BLaER1 (cell line): ENCODE measurements around the gene HDAC2.
"Not testable (repeated sequence)": the region's sequence is repeated elsewhere in the genome, so short reads cannot be mapped to it uniquely, and the experiment has no call there.

Experiments used
- H3K27ac ChIP-seq: shearing (Covaris generic); formaldehyde crosslinking; 2 replicates; pipeline ENCODE4 v1.8.1; 2022
- H3K27me3 ChIP-seq: shearing (Covaris generic); formaldehyde crosslinking; 2 replicates; pipeline ENCODE4 v1.8.1; 2022
- H3K36me3 ChIP-seq: shearing (Covaris generic); formaldehyde crosslinking; 2 replicates; pipeline ENCODE4 v1.8.1; 2022
- H3K4me1 ChIP-seq: shearing (Covaris generic); formaldehyde crosslinking; 2 replicates; pipeline ENCODE4 v1.8.1; 2022
- H3K4me2 ChIP-seq: shearing (Covaris generic); formaldehyde crosslinking; 2 replicates; pipeline ENCODE4 v1.8.1; 2022
- H3K4me3 ChIP-seq: shearing (Covaris generic); formaldehyde crosslinking; 2 replicates; pipeline ENCODE4 v1.8.1; 2022
- H3K9ac ChIP-seq: shearing (Covaris generic); formaldehyde crosslinking; 2 replicates; pipeline ENCODE4 v1.8.1; 2022
- H3K9me3 ChIP-seq: shearing (Covaris generic); formaldehyde crosslinking; 2 replicates; pipeline ENCODE4 v1.8.1; 2022
- H4K20me1 ChIP-seq: shearing (Covaris generic); formaldehyde crosslinking; 2 replicates; pipeline ENCODE4 v1.8.1; 2022
- Cebpa-rat ChIP-seq: shearing (Covaris generic); IDR thresholded peaks from 2 replicates; pipeline ENCODE4 v1.8.1; 2022

HDAC2 gene

DNA sequence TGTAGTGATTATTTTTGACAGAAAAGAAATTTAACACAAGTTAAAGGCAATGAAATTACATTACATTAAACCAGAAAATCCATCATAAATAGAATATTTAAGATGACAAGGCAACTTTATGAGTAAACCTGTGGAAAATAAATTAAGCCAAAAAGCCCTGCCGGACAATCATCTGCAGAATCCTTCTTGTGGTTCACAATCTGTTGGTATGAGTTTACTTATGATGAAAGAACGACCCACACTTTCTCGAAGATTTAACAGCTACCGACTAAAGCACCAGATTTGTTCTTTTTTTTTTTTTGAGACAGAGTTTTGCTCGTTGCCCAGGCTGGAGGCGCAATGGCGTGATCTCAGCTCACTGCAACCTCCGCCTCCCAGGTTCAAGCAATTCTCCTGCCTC lies 21.4 kb downstream of the HDAC2 start:
- Histone ChIP-seq H3K36me3 (peaks cover 81% of the 10 kb centered on the region), H3K27me3 (no peaks in the 10 kb centered on the region), H3K4me2 (no peak overlapping the region), H4K20me1 (peaks cover 71% of the 10 kb centered on the region), H3K9me3 (no peaks in the 10 kb centered on the region), H3K4me3 (no peak overlapping the region), H3K4me1 (no peaks in the 10 kb centered on the region), H3K9ac (no peak overlapping the region), H3K27ac (no peak overlapping the region)
- no peak for TF ChIP-seq Cebpa-rat

GRCh38 chr6:113944701-113945100 lies 26.2 kb downstream of the HDAC2 start:
- no peaks in the 10 kb centered on the region for H3K9me3 ChIP-seq
- no peak overlapping the region for H3K27ac ChIP-seq
- no peak overlapping the region for H3K9ac ChIP-seq
- TF ChIP-seq Cebpa-rat, result no peak
- H4K20me1 ChIP-seq, result peaks cover 50% of the 10 kb centered on the region
- H3K36me3 ChIP-seq, result peaks cover 78% of the 10 kb centered on the region
- no peak overlapping the region for H3K4me2 ChIP-seq
- no peaks in the 10 kb centered on the region for H3K4me1 ChIP-seq
- H3K4me3 ChIP-seq, result no peak overlapping the region
- H3K27me3 ChIP-seq, result no peaks in the 10 kb centered on the region

- Histone ChIP-seq H3K9ac (no peak overlapping the region), H3K27ac (no peak overlapping the region), H3K9me3 (no peaks in the 10 kb centered on the region; the same call in 1 of the 2 replicates), H3K36me3 (peaks cover 81% of the 10 kb centered on the region), H3K4me2 (no peak overlapping the region), H4K20me1 (peaks cover 40% of the 10 kb centered on the region), H3K4me3 (no peak overlapping the region), H3K27me3 (no peaks in the 10 kb centered on the region), H3K4me1 (no peaks in the 10 kb centered on the region)
- no peak for TF ChIP-seq Cebpa-rat
Measured at GRCh38 chr6:113939825-113940224, 31.1 kb downstream of the HDAC2 start.

DNA sequence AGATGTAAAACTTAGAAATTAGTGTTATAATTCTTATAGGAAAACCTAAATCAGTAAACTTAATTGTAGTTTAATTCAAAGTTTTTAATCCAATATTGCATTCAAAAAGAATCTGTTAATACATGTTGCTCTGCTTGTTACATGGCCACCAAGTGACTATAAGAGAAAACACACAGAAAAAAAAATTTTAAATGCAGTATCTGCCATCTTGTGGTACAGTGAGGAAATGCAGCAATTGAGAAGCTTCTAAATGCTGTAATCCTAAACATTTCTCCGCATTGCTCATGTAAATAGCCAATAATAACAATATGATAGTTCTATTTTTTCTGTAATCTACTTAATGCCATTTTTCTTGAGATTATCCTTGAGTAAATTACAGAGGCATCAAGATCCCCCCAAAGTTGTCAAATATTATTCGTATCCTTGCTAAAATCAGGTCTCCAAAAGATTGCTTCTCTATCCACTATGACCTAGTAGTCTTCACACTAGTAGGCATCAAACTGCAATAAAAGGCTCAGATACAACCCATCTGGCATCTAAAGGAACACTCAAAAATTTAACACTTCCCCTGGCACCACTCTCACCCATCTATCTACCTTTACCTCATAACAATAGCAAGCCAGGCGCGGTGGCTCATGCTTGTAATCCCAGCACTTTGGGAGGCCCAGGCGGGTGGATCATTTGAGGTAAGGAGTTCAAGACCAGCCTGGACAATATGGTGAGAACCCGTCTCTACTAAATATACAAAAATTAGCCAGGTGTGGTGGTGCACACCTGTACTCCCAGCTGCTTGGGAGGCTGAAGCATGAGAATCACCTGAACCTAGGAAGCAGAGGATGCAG lies 34.6 kb downstream of the HDAC2 start:
- no peak overlapping the region for H3K4me2 ChIP-seq
- H3K9me3 ChIP-seq, result peaks cover 30% of the 10 kb centered on the region
- H4K20me1 ChIP-seq, result peaks cover 18% of the 10 kb centered on the region
- H3K9ac ChIP-seq, result no peak overlapping the region
- H3K27me3 ChIP-seq, result no peaks in the 10 kb centered on the region
- H3K27ac ChIP-seq, result no peak overlapping the region
- no peaks in the 10 kb centered on the region for H3K4me1 ChIP-seq
- H3K4me3 ChIP-seq, result no peak overlapping the region
- no peak for TF ChIP-seq Cebpa-rat
- H3K36me3 ChIP-seq, result peaks cover 77% of the 10 kb centered on the region

GRCh38 chr6:113934101-113934500 lies 36.8 kb downstream of the HDAC2 start:
- no peak for TF ChIP-seq Cebpa-rat
- peaks cover 18% of the 10 kb centered on the region for H4K20me1 ChIP-seq
- H3K27me3 ChIP-seq, result no peaks in the 10 kb centered on the region

GRCh38 chr6:113931907-113932306 lies 39.0 kb downstream of the HDAC2 start:
- not testable (repeated sequence) for H3K4me2 ChIP-seq, H3K27ac ChIP-seq, H4K20me1 ChIP-seq, H3K9ac ChIP-seq, H3K4me3 ChIP-seq, H3K27me3 ChIP-seq, H3K4me1 ChIP-seq
- Histone ChIP-seq H3K36me3 (peaks cover 44% of the 10 kb centered on the region), H3K9me3 (peaks cover 56% of the 10 kb centered on the region)

More at GRCh38 chr6:113934101-113934500, 36.8 kb downstream of the HDAC2 start:
- no peak overlapping the region for H3K27ac ChIP-seq
- no peaks in the 10 kb centered on the region for H3K4me1 ChIP-seq
- no peak overlapping the region for H3K9ac ChIP-seq
- H3K36me3 ChIP-seq, result peaks cover 61% of the 10 kb centered on the region
- no peak overlapping the region for H3K4me2 ChIP-seq
- no peak overlapping the region for H3K4me3 ChIP-seq
- peaks cover 52% of the 10 kb centered on the region for H3K9me3 ChIP-seq

- Histone ChIP-seq H3K4me2 (no peak overlapping the region), H3K4me1 (no peaks in the 10 kb centered on the region), H4K20me1 (no peaks in the 10 kb centered on the region), H3K4me3 (no peak overlapping the region), H3K27ac (no peak overlapping the region), H3K27me3 (no peaks in the 10 kb centered on the region), H3K36me3 (peaks cover 38% of the 10 kb centered on the region), H3K9me3 (peaks cover 56% of the 10 kb centered on the region), H3K9ac (no peak overlapping the region)
- no peak for TF ChIP-seq Cebpa-rat
Measured at GRCh38 chr6:113930183-113930582, 40.8 kb downstream of the HDAC2 start.

GRCh38 chr6:113927001-113927400 lies 43.9 kb downstream of the HDAC2 start:
- no peak overlapping the region for H3K4me2 ChIP-seq
- no peak for TF ChIP-seq Cebpa-rat
- H3K9me3 ChIP-seq, result peaks cover 34% of the 10 kb centered on the region
- no peaks in the 10 kb centered on the region for H3K4me1 ChIP-seq
- H3K36me3 ChIP-seq, result peaks cover 11% of the 10 kb centered on the region; the same call in 1 of the 2 replicates
- no peak overlapping the region for H3K4me3 ChIP-seq
- H4K20me1 ChIP-seq, result no peaks in the 10 kb centered on the region
- H3K9ac ChIP-seq, result no peak overlapping the region
- no peaks in the 10 kb centered on the region for H3K27me3 ChIP-seq
- H3K27ac ChIP-seq, result no peak overlapping the region

DNA sequence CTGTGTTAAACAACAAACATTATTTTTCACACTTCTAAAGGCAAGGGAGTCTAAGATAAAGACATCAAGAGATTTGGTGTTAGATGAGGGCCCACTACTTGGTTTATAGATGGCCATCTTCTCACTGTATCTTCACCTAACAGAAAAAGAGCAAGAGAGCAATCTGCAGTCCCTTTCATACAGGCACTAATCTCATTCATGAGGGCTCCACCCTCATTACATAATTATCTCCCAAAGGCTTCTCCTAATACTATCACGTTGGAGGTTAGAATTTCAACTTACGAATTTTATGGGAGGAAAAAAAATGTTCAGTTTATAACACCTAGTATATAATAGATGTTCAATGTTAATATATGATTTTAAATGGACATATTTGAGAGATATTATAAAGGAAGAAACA lies 45.6 kb downstream of the HDAC2 start:
- TF ChIP-seq Cebpa-rat, result no peak
- no peak overlapping the region for H3K4me3 ChIP-seq
- no peaks in the 10 kb centered on the region for H3K27me3 ChIP-seq
- no peak overlapping the region for H3K27ac ChIP-seq
- no peak overlapping the region for H3K4me2 ChIP-seq
- peaks cover 17% of the 10 kb centered on the region for H3K9me3 ChIP-seq
- H3K9ac ChIP-seq, result no peak overlapping the region
- H4K20me1 ChIP-seq, result no peaks in the 10 kb centered on the region
- peaks cover 12% of the 10 kb centered on the region for H3K4me1 ChIP-seq
- no peaks in the 10 kb centered on the region for H3K36me3 ChIP-seq

- Histone ChIP-seq H3K9me3 (peaks cover 7% of the 10 kb centered on the region), H3K27me3 (no peaks in the 10 kb centered on the region), H3K27ac (no peak overlapping the region), H3K4me3 (no peak overlapping the region), H3K4me1 (peaks cover 15% of the 10 kb centered on the region), H3K36me3 (no peaks in the 10 kb centered on the region), H3K9ac (no peak overlapping the region), H3K4me2 (no peak overlapping the region), H4K20me1 (no peaks in the 10 kb centered on the region)
- TF ChIP-seq Cebpa-rat, result no peak
Measured at GRCh38 chr6:113924312-113924723, 46.6 kb downstream of the HDAC2 start.
